Measurements from ENCODE around the gene CLPTM1L. TPM values are rescaled to one million over a fixed set of nuclear protein-coding genes. Genes with fewer than 3 reads are reported as not detected.

Gene CLPTM1L
- total and polyA plus RNA-seq, 12 donors: 40.7 to 96.5 (median 83.2) TPM

GRCh38 chr5:1356873-1357787 is 12.2 kb upstream of the CLPTM1L start:
- Histone ChIP-seq H3K27ac (no peak overlapping the region), H3K36me3 (replicated peaks in 1 of 2) (no peaks in the 10 kb centered on the region), H3K27me3 (peaks cover 32% of the 10 kb centered on the region), H3K4me1 (replicated peaks in 1 of 2) (no peaks in the 10 kb centered on the region), H3K9me3 (replicated peaks in 1 of 3) (no peaks in the 10 kb centered on the region), H3K4me3 (no peak overlapping the region)
- intact Hi-C loops (cut with DNase I): no loop called here
- DNase-seq: no peak
- no peak for TF ChIP-seq CTCF (IDR thresholded peaks at IDR 0.05)
- no peak for TF ChIP-seq POLR2A (IDR thresholded peaks at IDR 0.05)
- WGBS, 4 donors: 66 to 70% (median 68%) methylated on average over 27 to 28 of the region's 28 CpGs

GRCh38 chr5:1354576-1354975 is 9.7 kb upstream of the CLPTM1L start:
- WGBS, 4 donors: 33 to 43% (median 42%) methylated on average over 4 of the region's 4 CpGs
- H3K4me3 ChIP-seq: no peak overlapping the region
- TF ChIP-seq CTCF (IDR thresholded peaks at IDR 0.05) (no peak), POLR2A (IDR thresholded peaks at IDR 0.05) (no peak)
- no peaks in the 10 kb centered on the region for H3K4me1 ChIP-seq (replicated peaks in 1 of 2)
- no peaks in the 10 kb centered on the region for H3K36me3 ChIP-seq (replicated peaks in 1 of 2)
- DNase-seq: no peak
- intact Hi-C loops (cut with DNase I): no loop called here
- no peaks in the 10 kb centered on the region for H3K9me3 ChIP-seq (replicated peaks in 1 of 3)
- H3K27ac ChIP-seq: no peak overlapping the region
- H3K27me3 ChIP-seq: peaks cover 21% of the 10 kb centered on the region

GRCh38 chr5:1352231-1353219 is 7.6 kb upstream of the CLPTM1L start:
- intact Hi-C loops (cut with DNase I): no loop called here
- Histone ChIP-seq H3K4me1 (replicated peaks in 1 of 2) (no peaks in the 10 kb centered on the region), H3K27me3 (peaks cover 2% of the 10 kb centered on the region), H3K9me3 (replicated peaks in 1 of 3) (no peaks in the 10 kb centered on the region), H3K36me3 (replicated peaks in 1 of 2) (no peaks in the 10 kb centered on the region), H3K4me3 (no peak overlapping the region), H3K27ac (no peak overlapping the region)
- no peak for DNase-seq
- TF ChIP-seq POLR2A (IDR thresholded peaks at IDR 0.05) (no peak), CTCF (IDR thresholded peaks at IDR 0.05) (no peak)
- WGBS, 4 donors: 72 to 75% (median 73%) methylated on average over 9 to 10 of the region's 10 CpGs

DNA sequence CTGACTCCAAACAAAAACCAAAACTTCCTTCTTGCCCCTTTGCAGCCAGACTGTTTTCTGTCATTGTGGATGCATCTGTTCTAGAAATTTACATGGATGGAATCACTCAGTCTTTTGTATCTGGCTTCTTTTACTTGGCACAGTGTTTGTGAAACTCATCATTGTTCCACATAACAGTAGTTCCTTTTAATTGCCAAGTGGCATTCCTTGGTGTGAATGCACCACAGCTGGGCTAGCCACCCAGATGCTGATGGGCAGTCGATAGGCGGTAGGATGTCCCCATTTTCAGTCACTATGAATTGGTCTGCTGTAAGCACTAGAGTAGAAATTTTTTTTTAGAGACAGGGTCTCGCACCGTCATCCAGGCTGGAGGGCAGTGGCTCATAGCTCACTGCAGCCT is 6.3 kb upstream of the CLPTM1L start:
- no peaks in the 10 kb centered on the region for H3K27me3 ChIP-seq
- no peak overlapping the region for H3K4me3 ChIP-seq
- no peak for DNase-seq
- no peaks in the 10 kb centered on the region for H3K36me3 ChIP-seq (replicated peaks in 1 of 2)
- no peak overlapping the region for H3K27ac ChIP-seq
- 80 to 100% (median 86%) methylated on average over 4 of the region's 4 CpGs for WGBS, 4 donors
- intact Hi-C loops (cut with DNase I): no loop called here
- H3K9me3 ChIP-seq (replicated peaks in 1 of 3): no peaks in the 10 kb centered on the region
- peaks cover 0 to 1% of the 10 kb centered on the region in 2 donors for H3K4me1 ChIP-seq (replicated peaks in 1 of 2)
- TF ChIP-seq CTCF (IDR thresholded peaks at IDR 0.05): no peak
- no peak for TF ChIP-seq POLR2A (IDR thresholded peaks at IDR 0.05)

All from adrenal gland (tissue), 12 donors.